VCaP (cell line): Measurements from ENCODE around the gene HSD17B14.

Experiments
- H3K27ac ChIP-seq: fragments of 450-650 bp; 2 replicates; pipeline ENCODE4 v1.5.1; 2017
- CTCF ChIP-seq: fragments of 450-650 bp; conservative IDR thresholded peaks from 2 replicates; pipeline ENCODE4 v1.5.1; 2017; ENCODE audit warnings: mild to moderate bottlenecking, moderate library complexity

HSD17B14 gene

GRCh38 chr19:48870048-48870447 lies 33.8 kb upstream of the HSD17B14 start:
- no peak for TF ChIP-seq CTCF
- H3K27ac ChIP-seq: no peak overlapping the region

GRCh38 chr19:48868114-48868886 lies 32.0 kb upstream of the HSD17B14 start, which contains the start of gene PLEKHA4:
PLEKHA4 (minus strand) TSS chr19:48868617; CDS start chr19:48867620, 997 bp downstream.
- no peak for TF ChIP-seq CTCF
- no peak within 1 kb of the TSS for H3K27ac ChIP-seq

GRCh38 chr19:48867746-48868113 lies 31.4 kb upstream of the HSD17B14 start:
- no peak for TF ChIP-seq CTCF
- no peak overlapping the region for H3K27ac ChIP-seq

- TF ChIP-seq CTCF: no peak
- H3K27ac ChIP-seq: no peak overlapping the region
Observed at GRCh38 chr19:48867123-48867745, 30.9 kb upstream of the HSD17B14 start.

GRCh38 chr19:48866692-48867091 lies 30.4 kb upstream of the HSD17B14 start:
- no peak overlapping the region for H3K27ac ChIP-seq
- no peak for TF ChIP-seq CTCF

GRCh38 chr19:48862827-48863226 lies 26.5 kb upstream of the HSD17B14 start:
- no peak for TF ChIP-seq CTCF
- H3K27ac ChIP-seq: no peak overlapping the region

- no peak overlapping the region for H3K27ac ChIP-seq
- no peak for TF ChIP-seq CTCF
Observed at GRCh38 chr19:48861313-48861712, 25.0 kb upstream of the HSD17B14 start.
